HG03354 (cell line): ENCODE data around the gene ABCB8.

Source experiments
- ATAC-seq: cut with Tn5 transposase; IDR thresholded peaks from one replicate; pipeline ENCODE4 v1.9.1; 2021; ENCODE audit warnings: mild to moderate bottlenecking; ENCODE audit not compliant: unreplicated experiment, poor library complexity, severe bottlenecking

Gene ABCB8

DNA sequence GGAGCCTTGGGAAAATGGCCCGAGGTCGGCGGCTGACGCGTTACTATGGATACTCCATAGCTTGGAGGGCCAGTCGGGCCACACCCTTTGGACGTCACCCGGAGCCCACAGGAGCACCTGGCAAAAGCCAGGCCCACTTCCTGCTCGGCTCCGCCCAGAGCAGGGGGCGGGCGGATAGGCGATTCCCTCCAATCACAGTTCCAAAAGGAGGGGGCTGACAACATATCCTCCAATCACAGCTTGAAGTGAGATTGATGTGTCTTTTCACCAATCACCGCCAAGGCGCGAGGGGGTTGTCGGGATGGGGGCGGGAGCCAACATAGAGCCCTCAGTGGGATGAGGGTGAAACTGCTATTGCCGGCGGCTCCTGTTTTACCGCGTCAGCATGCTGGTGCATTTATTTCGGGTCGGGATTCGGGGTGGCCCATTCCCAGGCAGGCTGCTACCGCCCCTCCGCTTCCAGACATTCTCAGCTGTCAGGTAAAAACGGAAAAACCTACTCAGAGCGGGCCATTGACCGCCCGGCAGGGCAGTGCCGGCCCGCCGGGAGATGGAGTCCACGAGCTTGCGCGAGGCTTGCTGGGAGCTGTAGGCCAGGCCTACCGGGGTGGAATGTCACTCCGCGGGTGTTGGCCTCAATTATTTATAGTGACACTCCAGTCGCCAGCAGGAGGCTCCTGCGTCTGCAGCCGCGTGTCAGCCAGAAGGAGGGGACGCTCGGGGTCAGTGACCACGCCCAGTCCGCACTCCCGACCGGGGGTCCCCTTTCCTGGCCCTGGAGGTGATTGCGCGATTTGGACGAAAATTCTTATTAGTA, at the start of gene ABCB8:
ABCB8 (plus strand) TSS at position 320 of the 817 bp plus-strand sequence; CDS start at position 386, 66 bp downstream.
- peak; percentile 96 for ATAC-seq

DNA sequence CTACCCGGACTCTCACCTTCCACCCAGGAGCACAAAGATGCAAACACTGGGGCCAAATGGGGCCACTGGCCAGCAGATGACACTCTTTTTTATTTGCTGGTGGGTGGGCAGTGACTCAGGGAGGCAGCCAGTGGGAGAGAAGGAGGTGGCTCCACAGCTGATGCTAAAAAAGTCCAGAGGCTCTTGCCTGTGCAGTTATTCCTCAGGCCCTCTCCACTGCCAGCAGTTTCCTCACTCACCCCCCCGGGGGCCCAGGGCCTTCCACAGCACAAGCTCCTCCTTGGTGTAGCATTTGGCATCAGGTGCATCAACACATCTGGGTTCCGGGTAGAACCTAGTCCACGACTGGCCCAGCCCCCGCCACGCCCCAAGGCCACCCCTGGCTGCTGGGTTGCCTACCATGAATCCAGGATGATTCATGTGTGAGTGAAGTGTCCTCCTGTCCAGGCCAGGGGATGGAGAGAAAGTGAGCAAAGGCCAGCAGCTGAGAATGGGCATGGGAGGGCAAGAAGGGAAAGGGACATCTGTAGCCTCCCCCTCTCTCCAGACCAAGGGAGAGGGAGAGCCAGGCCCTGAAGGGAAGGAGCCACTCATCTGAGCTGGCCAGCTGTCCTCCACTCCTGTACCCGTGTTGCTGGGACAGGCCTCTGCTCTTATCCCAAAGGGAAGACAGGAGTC, 48.4 kb upstream of the ABCB8 start:
- no peak for ATAC-seq

DNA sequence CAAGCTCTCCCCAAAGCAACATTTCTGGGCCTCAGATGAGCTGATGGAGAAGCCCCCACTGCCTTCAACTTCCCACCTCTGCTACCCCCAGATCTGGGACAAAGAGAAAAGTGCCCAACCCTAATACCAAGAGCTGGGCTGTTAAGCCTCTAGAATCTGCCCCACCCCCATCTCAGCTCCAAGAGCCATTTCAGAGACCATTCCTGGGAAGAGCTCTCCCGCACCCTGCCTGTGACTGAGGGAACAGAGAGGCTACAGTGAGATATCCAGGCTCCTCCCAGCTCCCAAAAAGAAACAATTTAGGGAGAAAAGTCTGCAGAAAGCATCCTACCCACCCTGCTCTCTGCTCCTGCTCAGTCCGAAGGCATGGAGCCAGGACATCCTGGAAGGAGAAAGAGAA, 47.6 kb upstream of the ABCB8 start:
- ATAC-seq, result no peak

DNA sequence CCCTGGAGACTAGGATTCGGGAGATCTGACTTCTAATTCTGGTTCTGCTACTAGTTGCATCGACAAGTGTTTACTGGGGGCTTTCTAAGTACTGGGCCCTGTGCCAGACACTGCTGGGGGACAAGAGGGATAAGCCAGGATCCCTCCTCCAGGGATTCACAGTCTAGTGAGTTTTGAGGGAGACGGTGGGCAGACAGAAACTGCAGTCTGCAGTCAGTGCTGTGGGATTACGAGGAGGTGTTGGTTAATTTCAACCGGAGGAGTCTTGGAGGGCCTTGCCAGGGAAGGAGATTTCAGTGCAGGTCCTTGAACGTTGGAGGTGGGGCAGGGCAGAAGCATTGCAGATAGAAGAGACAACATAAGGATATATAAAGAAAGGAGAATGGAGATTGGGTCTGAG, 46.6 kb upstream of the ABCB8 start:
- ATAC-seq, result no peak

DNA sequence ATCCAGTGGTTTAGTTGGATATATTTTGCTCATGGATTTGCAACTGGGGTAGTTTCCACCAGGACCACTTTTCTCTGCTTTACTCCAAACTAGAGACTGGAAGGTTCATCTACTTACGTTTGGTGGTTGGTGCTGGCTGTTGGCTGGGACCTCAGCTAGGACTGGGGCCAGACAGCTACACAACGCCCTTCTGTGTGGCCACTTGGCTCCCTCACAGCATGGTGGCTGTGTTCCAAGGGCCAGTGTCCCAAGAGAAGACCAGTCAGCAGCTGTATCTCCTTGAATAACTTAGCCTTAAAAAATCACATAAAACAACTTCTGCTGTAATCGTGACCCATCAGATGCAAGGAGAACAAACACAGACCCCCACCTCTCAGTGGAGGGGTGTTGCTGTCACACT, 45.9 kb upstream of the ABCB8 start:
- ATAC-seq, result no peak

DNA sequence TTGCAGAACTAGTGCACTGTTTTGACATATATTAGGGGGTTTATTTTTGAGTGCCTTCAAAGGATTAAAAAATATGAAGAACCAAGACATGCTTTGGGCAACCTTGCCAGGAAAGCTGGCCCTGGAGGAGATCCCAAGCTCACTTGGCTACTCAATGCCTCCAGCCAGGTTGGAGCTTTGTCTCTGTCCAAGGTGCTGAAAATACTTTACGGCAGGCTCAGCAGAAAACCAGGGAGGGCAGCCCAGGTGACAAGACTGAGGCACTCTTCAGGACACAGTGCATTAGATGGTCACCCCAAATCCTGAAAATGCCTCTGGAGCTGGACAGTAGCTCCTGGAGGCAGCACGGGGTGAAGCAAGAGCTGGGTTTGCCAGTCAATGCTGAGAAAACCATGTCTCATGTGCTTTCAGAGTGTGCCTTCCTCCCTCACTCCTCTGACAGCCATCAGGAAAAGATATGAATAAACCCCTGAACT, 44.3 kb upstream of the ABCB8 start:
- ATAC-seq, result no peak

DNA sequence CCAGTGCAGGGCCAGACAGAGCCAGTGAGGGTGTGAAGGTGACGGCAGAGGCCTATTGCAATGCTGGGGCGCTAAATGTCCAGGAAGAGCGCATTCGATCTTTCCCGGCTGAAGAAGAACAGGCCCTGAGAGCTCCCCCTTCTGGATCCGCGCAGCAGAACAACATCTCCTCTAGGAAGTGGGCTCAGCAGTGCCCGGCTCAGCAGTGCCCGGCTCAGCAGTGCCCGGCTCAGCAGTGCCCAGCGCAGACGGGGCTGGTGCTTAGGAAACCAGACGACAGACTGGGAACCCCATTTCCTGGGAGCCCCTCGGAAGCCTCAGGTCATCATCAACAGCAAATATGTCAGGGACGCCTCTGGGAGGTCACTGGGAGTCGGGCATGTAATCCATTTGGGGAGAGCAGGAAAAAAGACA, 42.1 kb upstream of the ABCB8 start:
- no peak for ATAC-seq

DNA sequence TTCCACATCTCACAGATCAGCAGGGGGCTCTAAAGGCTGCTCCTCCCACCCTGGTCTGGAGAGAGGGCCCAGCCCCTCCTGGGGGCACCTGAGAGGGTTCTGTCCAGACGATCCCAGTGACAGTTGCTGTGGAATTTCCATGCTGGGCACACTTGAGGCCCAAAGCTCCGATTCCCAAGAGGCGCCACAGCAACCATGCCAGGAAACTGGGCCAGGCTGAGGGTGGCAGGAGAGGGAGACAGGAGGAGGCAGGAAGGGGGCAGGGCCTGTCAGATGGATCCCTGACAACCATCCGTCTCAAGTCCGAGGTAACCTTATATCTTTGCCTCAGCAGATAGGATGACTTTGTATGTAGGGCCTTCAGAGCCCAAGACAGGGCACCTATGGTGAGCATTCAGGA, 41.7 kb upstream of the ABCB8 start:
- no peak for ATAC-seq

DNA sequence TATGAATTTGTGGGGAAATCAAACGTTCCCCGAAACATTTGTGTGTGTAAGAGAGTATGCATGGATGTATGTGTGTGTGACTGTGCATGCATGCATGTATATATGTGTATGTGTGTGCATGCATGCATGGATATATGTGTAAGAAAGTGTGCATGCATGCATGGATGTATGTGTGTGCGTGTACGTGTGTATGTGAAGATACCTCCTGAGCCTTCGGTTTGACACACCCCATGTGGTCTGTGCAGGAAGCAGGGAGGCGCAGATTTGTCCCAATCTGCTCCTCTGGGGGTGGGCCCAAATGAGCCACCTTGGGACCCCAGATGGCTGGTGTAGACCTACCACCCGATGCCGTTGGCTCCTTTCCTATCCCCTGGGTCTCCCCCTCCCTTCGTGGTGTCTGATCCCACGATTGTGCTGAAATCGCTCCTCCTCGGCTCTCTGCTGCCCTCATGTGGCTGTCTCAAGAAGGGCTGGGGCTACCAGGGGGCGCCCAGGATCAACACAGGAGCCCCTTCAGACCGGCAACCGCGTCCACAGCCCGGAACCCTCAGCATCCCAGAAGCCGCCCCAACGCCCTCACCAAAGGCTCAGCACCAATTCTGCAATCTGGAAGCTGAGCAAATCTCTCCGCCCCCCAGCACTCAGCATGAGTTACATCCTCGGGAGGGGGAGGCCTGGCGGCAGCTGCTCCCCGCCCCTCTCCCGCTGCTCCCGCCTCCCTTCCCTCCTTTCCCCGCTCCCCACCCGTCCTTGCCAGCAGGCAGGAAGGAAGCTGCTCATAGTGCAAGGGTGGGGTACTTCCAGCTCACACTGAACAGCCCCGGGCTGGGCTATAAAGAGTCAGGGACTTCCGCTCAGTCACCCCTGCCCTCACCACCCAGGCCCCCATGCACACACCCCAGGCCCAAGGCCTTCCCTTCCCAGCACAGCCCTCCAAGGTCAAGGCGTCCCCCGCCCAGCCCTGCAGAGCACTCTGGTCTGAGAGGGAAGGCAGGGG, 39.7 kb upstream of the ABCB8 start:
- ATAC-seq, result no peak

DNA sequence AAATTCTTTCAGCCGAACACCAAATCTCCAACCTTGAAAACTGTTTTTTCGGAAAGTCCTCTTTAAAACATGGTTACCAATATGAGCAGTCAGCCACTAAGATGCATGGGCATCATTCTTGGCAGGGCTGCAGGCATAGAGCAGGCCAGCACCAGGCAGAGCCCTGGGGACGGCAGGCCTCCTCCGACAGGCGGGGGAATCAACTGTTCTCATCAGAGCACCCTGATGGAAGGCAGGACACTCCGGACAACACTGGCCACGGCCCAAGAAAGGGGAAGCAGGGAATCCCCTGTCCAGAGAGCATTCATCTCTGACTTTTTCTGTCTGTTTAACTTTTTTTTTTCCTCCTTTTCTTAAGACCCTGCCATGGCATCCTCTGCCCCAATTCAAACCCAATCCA, 38.8 kb upstream of the ABCB8 start:
- no peak for ATAC-seq

DNA sequence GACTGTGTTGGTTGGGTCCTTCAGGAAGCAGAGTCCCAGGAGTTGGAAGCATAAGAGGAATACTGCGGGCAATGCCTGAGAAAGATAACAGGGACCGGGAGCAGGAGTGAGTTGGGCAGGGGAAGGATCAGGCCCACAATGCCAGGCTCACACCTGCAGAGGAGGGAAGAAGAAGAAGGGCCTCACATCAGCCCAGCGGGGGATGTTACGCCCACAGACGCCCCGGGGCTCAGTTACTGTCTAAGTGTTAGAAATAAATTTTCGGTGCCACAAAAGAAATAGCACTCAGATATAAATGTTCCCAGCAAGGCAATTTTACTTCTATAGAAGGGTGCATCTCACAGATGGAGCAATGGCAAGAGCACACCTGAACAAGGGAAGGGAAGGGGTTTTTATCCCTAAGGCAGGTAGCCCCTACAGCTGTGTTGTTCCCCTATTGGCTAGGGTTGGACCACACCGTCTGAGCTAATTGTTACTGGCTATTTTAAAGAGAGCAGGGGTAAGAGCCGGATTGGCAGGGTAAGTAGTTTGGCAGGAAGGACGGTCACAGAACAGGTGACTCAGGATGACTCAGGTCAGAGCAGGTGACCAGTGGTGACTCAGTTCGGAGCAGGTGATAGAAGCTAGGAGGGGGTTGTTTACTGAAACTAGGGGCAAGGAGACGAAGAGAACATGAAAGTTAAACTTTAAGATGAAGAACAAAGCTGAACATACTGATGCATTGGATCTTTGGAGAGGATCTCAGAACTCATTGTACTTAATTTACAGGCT, 37.6 kb upstream of the ABCB8 start, which contains the start of gene NOS3:
NOS3 (plus strand) TSS at position 602 of the 771 bp plus-strand sequence. CDS start 2,787 bp downstream, outside the sequence.
- no peak for ATAC-seq

DNA sequence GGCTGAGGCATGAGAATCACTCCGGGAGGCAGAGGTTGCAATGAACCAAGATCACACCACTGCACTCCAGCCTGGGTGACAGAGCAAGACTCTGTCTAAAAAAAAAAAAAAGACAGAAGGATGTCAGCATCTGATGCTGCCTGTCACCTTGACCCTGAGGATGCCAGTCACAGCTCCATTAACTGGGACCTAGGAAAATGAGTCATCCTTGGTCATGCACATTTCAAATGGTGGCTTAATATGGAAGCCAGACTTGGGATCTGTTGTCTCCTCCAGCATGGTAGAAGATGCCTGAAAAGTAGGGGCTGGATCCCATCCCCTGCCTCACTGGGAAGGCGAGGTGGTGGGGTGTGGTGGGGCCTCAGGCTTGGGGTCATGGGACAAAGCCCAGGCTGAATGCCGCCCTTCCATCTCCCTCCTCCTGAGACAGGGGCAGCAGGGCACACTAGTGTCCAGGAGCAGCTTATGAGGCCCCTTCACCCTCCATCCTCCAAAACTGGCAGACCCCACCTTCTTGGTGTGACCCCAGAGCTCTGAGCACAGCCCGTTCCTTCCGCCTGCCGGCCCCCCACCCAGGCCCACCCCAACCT, 36.1 kb upstream of the ABCB8 start:
- no peak for ATAC-seq

DNA sequence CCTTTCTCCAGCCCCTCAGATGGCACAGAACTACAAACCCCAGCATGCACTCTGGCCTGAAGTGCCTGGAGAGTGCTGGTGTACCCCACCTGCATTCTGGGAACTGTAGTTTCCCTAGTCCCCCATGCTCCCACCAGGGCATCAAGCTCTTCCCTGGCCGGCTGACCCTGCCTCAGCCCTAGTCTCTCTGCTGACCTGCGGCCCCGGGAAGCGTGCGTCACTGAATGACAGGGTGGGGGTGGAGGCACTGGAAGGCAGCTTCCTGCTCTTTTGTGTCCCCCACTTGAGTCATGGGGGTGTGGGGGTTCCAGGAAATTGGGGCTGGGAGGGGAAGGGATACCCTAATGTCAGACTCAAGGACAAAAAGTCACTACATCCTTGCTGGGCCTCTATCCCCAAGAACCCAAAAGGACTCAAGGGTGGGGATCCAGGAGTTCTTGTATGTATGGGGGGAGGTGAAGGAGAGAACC, 35.4 kb upstream of the ABCB8 start:
- ATAC-seq, result peak; percentile 66

DNA sequence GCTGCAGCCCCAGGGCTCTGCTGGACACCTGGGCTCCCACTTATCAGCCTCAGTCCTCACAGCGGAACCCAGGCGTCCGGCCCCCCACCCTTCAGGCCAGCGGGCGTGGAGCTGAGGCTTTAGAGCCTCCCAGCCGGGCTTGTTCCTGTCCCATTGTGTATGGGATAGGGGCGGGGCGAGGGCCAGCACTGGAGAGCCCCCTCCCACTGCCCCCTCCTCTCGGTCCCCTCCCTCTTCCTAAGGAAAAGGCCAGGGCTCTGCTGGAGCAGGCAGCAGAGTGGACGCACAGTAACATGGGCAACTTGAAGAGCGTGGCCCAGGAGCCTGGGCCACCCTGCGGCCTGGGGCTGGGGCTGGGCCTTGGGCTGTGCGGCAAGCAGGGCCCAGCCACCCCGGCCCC, 34.7 kb upstream of the ABCB8 start:
- ATAC-seq, result no peak

DNA sequence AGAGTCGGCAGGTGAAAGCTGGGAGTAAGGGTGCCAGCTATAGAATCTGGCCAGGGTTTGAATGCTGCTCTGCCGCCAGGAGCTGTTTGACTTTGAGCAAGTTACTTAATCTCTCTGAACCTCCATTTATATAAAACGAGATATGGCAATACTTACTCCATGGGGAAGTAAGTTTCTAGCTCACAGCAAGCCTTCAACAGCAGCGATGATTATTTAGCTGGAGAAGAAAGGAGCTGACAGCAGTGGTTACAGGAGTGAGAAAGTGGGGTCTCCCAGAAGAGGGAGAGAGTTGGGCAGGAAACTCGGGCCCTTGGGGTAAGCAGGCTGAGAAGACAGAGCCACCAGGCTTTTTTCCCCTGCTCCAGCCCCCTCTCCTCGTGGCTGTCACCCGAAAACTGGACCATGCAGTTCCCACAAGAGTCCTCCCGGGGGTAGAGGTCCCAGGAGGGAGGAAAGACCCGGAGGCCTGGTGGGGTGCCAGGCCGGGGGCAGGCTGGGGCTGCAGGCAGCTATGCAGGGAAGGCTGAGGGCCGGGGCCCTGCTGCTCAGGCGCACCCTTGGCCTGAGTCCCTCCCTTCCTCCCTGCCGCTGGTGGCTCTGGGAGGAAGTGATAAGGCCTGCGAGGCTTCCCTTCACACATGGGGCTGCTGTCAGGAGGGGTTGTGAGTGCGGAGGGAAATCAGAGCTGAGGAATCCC, 34.0 kb upstream of the ABCB8 start:
- peak; percentile 61 for ATAC-seq

DNA sequence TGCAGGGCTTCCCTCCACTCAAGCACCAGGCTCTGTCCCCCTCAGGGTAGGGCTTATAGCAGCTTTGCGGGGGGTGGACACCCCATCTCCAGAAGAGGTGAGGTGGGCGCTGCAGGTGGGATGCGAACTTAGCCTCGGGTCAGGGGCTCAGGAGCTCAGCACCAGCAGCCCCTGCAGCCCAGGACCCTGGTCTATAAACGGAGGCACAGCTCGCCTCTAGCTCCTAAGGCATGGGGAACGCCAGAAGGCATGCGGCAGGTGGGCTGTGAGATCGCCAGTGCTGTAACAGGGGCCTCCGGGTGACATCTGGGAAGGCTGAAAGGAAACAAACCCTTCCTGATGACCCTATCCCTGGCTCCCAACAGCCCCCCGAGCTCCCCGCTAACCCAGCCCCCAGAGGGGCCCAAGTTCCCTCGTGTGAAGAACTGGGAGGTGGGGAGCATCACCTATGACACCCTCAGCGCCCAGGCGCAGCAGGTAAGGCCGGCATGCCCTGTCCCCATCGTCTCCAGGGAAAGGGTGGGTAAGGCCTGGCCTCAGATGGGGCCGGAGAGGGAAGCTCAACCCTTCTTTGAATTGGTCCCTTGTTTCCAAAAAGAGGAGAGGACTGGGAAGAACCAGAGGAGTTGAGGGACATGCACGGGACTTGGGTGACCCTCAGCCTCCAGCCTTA, 33.3 kb upstream of the ABCB8 start:
- no peak for ATAC-seq

DNA sequence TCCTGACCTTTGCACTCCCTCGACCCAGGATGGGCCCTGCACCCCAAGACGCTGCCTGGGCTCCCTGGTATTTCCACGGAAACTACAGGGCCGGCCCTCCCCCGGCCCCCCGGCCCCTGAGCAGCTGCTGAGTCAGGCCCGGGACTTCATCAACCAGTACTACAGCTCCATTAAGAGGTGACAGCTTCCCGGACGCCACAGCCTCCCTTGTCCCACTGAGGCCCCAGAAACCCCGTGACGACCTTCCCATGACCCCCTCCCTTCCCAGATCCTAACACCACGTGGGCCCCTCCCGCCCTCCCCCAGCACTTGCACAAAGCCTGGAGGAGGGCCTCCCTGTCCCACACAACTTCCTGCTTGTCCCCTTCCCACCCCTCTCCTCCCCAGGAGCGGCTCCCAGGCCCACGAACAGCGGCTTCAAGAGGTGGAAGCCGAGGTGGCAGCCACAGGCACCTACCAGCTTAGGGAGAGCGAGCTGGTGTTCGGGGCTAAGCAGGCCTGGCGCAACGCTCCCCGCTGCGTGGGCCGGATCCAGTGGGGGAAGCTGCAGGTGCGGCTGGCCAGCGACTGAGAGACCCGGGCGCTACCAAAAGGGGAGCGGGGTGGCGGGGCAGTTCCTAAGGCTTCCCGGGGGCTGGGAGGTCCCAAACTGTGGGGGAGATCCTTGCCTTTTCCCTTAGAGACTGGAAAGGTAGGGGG, 31.7 kb upstream of the ABCB8 start:
- ATAC-seq, result no peak
